ENCODE results near the gene REG4.
"Not testable (repeated sequence)": the region's sequence is repeated elsewhere in the genome, so short reads cannot be mapped to it uniquely, and the experiment has no call there.

REG4 gene

GRCh38 chr1:119805746-119806145 lies 5.5 kb downstream of the REG4 start:
- no peak for DNase-seq

- DNase-seq = no peak
These were observed 6.0 kb downstream of the REG4 start for GRCh38 chr1:119805247-119805646.

- no peak for DNase-seq
These were observed 11.6 kb downstream of the REG4 start for GRCh38 chr1:119799599-119800177.

GRCh38 chr1:119799003-119799402 lies 12.3 kb downstream of the REG4 start:
- DNase-seq = no peak

- DNase-seq = no peak
These were observed 13.7 kb downstream of the REG4 start for GRCh38 chr1:119797606-119798005.

- no peak for DNase-seq
These were observed 14.1 kb downstream of the REG4 start for GRCh38 chr1:119797162-119797561.

- no peak for DNase-seq
These were observed 15.7 kb downstream of the REG4 start for GRCh38 chr1:119795261-119796200.

GRCh38 chr1:119794876-119795240 lies 16.4 kb downstream of the REG4 start:
- DNase-seq = no peak

- no peak for DNase-seq
These were observed 16.9 kb downstream of the REG4 start for GRCh38 chr1:119794230-119794875.

- no peak for DNase-seq
These were observed 19.9 kb downstream of the REG4 start for GRCh38 chr1:119791377-119791776.

GRCh38 chr1:119790451-119791198 lies 20.6 kb downstream of the REG4 start:
- no peak for DNase-seq

- DNase-seq = no peak
These were observed 23.5 kb downstream of the REG4 start for GRCh38 chr1:119787776-119788175.

GRCh38 chr1:119786473-119787050 lies 24.7 kb downstream of the REG4 start:
- peak; percentile 68 for DNase-seq

- DNase-seq = not testable (repeated sequence)
These were observed 25.2 kb downstream of the REG4 start for GRCh38 chr1:119786046-119786445.

- no peak for DNase-seq
These were observed 27.0 kb downstream of the REG4 start for GRCh38 chr1:119784191-119784781.

GRCh38 chr1:119783354-119784185 lies 27.7 kb downstream of the REG4 start:
- DNase-seq = no peak

- no peak for DNase-seq
These were observed 28.5 kb downstream of the REG4 start for GRCh38 chr1:119782631-119783325.

- no peak for DNase-seq
These were observed 29.6 kb downstream of the REG4 start for GRCh38 chr1:119781434-119782210.

- DNase-seq = no peak
These were observed 31.3 kb downstream of the REG4 start for GRCh38 chr1:119779869-119780356.
